Karpas-422 (cell line): ENCODE results near the gene AHDC1. TPM values are rescaled to one million over a fixed set of nuclear protein-coding genes. Genes with fewer than 3 reads are reported as not detected.

Experiments
- DNase-seq: peaks from one replicate; pipeline ENCODE4 v3.0.0-alpha.2; 2015
- H2AFZ ChIP-seq: fragments of 200-600 bp; sonication (generic); 2 replicates; pipeline ENCODE4 v1.6.1; 2014; ENCODE audit warnings: antibody characterized with exemption, low read length, mixed read lengths
- H3K27ac ChIP-seq: fragments of 200-600 bp; sonication (generic); 2 replicates; pipeline ENCODE4 v1.5.1; 2014; ENCODE audit warnings: mild to moderate bottlenecking, low read length, moderate library complexity
- H3K27me3 ChIP-seq: fragments of 200-600 bp; sonication (generic); 2 replicates; pipeline ENCODE4 v1.6.1; 2014; ENCODE audit warnings: low read length, mixed read lengths
- H3K36me3 ChIP-seq: fragments of 200-600 bp; sonication (generic); 2 replicates; pipeline ENCODE4 v1.6.1; 2014; ENCODE audit warnings: low read length, mixed read lengths; ENCODE audit not compliant: insufficient read depth
- H3K4me1 ChIP-seq: fragments of 200-600 bp; sonication (generic); 2 replicates; pipeline ENCODE4 v1.6.1; 2014; ENCODE audit warnings: mild to moderate bottlenecking, low read length, mixed read lengths
- H3K4me2 ChIP-seq: fragments of 200-600 bp; sonication (generic); 2 replicates; pipeline ENCODE4 v1.6.1; 2014; ENCODE audit warnings: low read length, low read depth, mild to moderate bottlenecking; ENCODE audit not compliant: poor library complexity, severe bottlenecking
- H3K4me3 ChIP-seq: fragments of 200-600 bp; sonication (generic); 2 replicates; pipeline ENCODE4 v1.5.1; 2014; ENCODE audit warnings: mild to moderate bottlenecking, antibody characterized with exemption, low read length, mixed read lengths
- H3K79me2 ChIP-seq: fragments of 200-600 bp; sonication (generic); 2 replicates; pipeline ENCODE4 v1.6.1; 2014; ENCODE audit warnings: mild to moderate bottlenecking, low read length, mixed read lengths
- H3K9ac ChIP-seq: fragments of 200-600 bp; sonication (generic); 2 replicates; pipeline ENCODE4 v1.6.0; 2014; ENCODE audit warnings: low read length
- H3K9me2 ChIP-seq: fragments of 200-600 bp; sonication (generic), shearing (Covaris generic); replicated peaks from 2 replicates; pipeline ENCODE4 v1.6.0; 2014; ENCODE audit warnings: mild to moderate bottlenecking, low read length, moderate library complexity; ENCODE audit not compliant: insufficient read depth
- H3K9me3 ChIP-seq: fragments of 300-700, 200-600 bp; sonication (generic); 2 replicates; pipeline ENCODE4 v1.6.1; 2014; ENCODE audit warnings: low read length, mixed read lengths
- H4K20me1 ChIP-seq: fragments of 200-600 bp; sonication (generic); 2 replicates; pipeline ENCODE4 v1.6.1; 2014; ENCODE audit warnings: mild to moderate bottlenecking, antibody characterized with exemption, low read length, low read depth; ENCODE audit not compliant: insufficient read depth
- total RNA-seq: library from RNA; depleted of rRNA; stranded (reverse); fragments of >200 nt; shearing (Covaris generic); gene quantifications from 2 replicates; pipeline ENCODE4 v1.2.3, GENCODE V29; 2014; ENCODE audit warnings: low replicate concordance

AHDC1 gene
- total RNA-seq, 1 experiment from 2014 or later = 2.2 TPM

GRCh38 chr1:27569506-27570291 lies 34.2 kb downstream of the AHDC1 start:
- Histone ChIP-seq H3K4me3 (no peak overlapping the region), H3K79me2 (no peaks in the 10 kb centered on the region), H3K27me3 (no peaks in the 10 kb centered on the region), H3K9me2 (no peaks in the 10 kb centered on the region), H3K4me2 (no peak overlapping the region), H4K20me1 (peaks cover 42% of the 10 kb centered on the region), H3K9me3 (no peaks in the 10 kb centered on the region), H3K36me3 (no peaks in the 10 kb centered on the region), H3K9ac (no peak overlapping the region), H3K27ac (no peak overlapping the region), H2AFZ (no peak overlapping the region), H3K4me1 (peaks cover 16% of the 10 kb centered on the region)
- no peak for DNase-seq

GRCh38 chr1:27569088-27569460 lies 34.9 kb downstream of the AHDC1 start:
- no peaks in the 10 kb centered on the region for H3K79me2 ChIP-seq
- H3K27me3 ChIP-seq = no peaks in the 10 kb centered on the region
- DNase-seq = no peak
- no peaks in the 10 kb centered on the region for H3K36me3 ChIP-seq
- H3K9me2 ChIP-seq = no peaks in the 10 kb centered on the region
- no peak overlapping the region for H3K4me3 ChIP-seq
- no peaks in the 10 kb centered on the region for H3K9me3 ChIP-seq
- H3K4me1 ChIP-seq = peaks cover 16% of the 10 kb centered on the region
- H3K9ac ChIP-seq = no peak overlapping the region
- no peak overlapping the region for H2AFZ ChIP-seq
- peak overlapping the region; percentile 53 for H3K4me2 ChIP-seq
- no peak overlapping the region for H3K27ac ChIP-seq
- peaks cover 40% of the 10 kb centered on the region for H4K20me1 ChIP-seq

DNA sequence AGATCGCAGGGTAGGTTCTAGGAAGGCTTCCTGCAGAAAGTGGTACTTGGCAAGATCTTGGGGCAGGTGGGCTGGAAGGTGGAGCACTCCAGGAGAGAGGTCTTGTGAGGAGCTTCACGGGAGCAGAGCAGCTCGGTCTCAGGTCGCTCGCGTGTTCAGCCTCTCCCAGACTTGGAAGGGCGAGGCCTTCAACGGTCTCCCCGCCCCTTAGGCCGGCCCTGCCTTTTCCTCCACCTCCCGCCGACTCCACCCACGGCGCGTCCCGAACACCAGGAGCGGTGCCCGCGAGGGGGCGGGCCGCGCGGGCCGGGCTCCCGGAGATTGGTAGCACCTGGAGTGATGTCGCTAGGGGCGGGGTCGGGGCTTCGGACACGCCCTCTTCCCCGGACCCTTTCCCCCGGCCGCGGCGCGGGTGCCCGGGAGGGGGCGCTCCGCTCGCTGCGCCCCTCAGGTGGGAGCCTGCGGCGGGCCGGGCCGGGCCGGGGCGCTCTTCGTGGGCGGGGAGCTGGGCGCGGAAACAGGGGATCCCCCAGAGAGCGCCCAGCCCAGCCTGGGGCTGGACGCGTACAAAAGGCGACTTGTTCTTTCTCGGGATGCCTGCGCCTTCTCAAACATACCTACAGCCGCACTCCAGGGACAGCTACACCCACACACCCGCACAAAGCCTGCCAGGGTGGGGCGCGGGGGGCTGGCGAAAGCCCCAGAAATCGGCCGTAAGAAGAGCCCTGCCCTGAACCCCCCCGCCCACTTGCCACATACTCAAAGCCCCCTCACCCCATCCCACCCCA lies 35.5 kb downstream of the AHDC1 start:
- H3K36me3 ChIP-seq = no peaks in the 10 kb centered on the region
- H3K27me3 ChIP-seq = no peaks in the 10 kb centered on the region
- peak overlapping the region; percentile 53 for H3K4me2 ChIP-seq
- peak overlapping the region; percentile 19; the same call in 1 of the 2 replicates for H3K9ac ChIP-seq
- no peaks in the 10 kb centered on the region for H3K79me2 ChIP-seq
- H3K4me1 ChIP-seq = peaks cover 16% of the 10 kb centered on the region
- H2AFZ ChIP-seq = no peak overlapping the region
- H3K27ac ChIP-seq = no peak overlapping the region
- no peaks in the 10 kb centered on the region for H3K9me3 ChIP-seq
- peak; percentile 98 for DNase-seq
- H3K9me2 ChIP-seq = no peaks in the 10 kb centered on the region
- H4K20me1 ChIP-seq = peaks cover 35% of the 10 kb centered on the region
- no peak overlapping the region; the same call in 1 of the 2 replicates for H3K4me3 ChIP-seq

DNA sequence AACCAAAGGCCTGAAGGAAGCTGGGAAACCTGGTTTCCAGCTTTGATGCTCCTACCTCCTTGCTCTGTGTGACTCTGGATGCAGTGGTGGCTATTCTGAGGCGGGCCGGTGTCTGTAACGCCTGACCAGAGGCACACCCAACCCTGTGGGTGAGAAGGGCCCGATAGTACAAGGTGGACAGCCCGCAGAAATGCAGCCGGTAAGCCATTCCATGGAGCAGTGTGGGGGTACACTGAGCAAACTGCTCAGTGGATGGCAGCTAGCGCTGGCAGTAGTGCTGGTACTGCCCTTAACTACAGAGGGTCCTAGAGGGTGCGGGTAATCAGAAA lies 36.0 kb downstream of the AHDC1 start:
- peaks cover 35% of the 10 kb centered on the region for H4K20me1 ChIP-seq
- H2AFZ ChIP-seq = no peak overlapping the region
- H3K27ac ChIP-seq = no peak overlapping the region
- H3K9me3 ChIP-seq = no peaks in the 10 kb centered on the region
- peak overlapping the region; percentile 39 for H3K4me2 ChIP-seq
- H3K27me3 ChIP-seq = no peaks in the 10 kb centered on the region
- H3K9me2 ChIP-seq = no peaks in the 10 kb centered on the region
- DNase-seq = no peak
- no peaks in the 10 kb centered on the region for H3K79me2 ChIP-seq
- no peak overlapping the region for H3K4me3 ChIP-seq
- H3K36me3 ChIP-seq = no peaks in the 10 kb centered on the region
- peak overlapping the region; percentile 19; the same call in 1 of the 2 replicates for H3K9ac ChIP-seq
- peaks cover 16% of the 10 kb centered on the region for H3K4me1 ChIP-seq

DNA sequence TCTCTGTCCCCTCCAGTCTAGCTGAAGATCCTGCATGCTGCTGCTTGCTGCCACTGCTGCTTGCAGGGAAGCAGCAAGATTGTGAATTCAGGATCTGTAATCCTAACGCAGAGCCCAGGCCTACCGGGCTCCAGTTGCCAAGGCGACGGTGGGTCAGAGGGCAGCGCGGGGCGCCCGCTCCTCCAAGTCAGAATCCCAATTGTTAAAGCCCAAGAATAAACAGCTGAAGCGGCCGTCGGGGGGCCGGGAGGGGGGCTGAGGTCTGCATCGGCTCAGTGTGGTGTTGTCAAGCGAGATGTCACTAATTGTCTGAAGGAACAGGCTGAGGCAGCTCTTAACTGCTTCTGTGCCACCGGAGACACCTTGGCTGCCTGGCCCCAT lies 36.8 kb downstream of the AHDC1 start:
- Histone ChIP-seq H3K9me2 (no peaks in the 10 kb centered on the region), H3K9me3 (no peaks in the 10 kb centered on the region), H3K4me1 (peaks cover 11% of the 10 kb centered on the region), H3K9ac (no peak overlapping the region), H3K4me2 (no peak overlapping the region), H3K36me3 (no peaks in the 10 kb centered on the region), H3K27ac (no peak overlapping the region), H3K27me3 (no peaks in the 10 kb centered on the region), H3K79me2 (no peaks in the 10 kb centered on the region), H4K20me1 (peaks cover 31% of the 10 kb centered on the region), H2AFZ (no peak overlapping the region), H3K4me3 (no peak overlapping the region)
- no peak for DNase-seq

GRCh38 chr1:27566462-27567145 lies 37.3 kb downstream of the AHDC1 start:
- Histone ChIP-seq H3K4me1 (peaks cover 10% of the 10 kb centered on the region), H2AFZ (no peak overlapping the region), H3K9me2 (no peaks in the 10 kb centered on the region), H3K79me2 (no peaks in the 10 kb centered on the region), H4K20me1 (peaks cover 33% of the 10 kb centered on the region), H3K4me3 (no peak overlapping the region), H3K4me2 (no peak overlapping the region), H3K27me3 (no peaks in the 10 kb centered on the region), H3K9me3 (no peaks in the 10 kb centered on the region), H3K9ac (no peak overlapping the region), H3K27ac (no peak overlapping the region), H3K36me3 (no peaks in the 10 kb centered on the region)
- no peak for DNase-seq

- Histone ChIP-seq H3K79me2 (no peaks in the 10 kb centered on the region), H3K27me3 (no peaks in the 10 kb centered on the region), H4K20me1 (peaks cover 23% of the 10 kb centered on the region), H3K27ac (no peak overlapping the region), H3K9ac (no peak overlapping the region), H3K9me3 (no peaks in the 10 kb centered on the region), H3K36me3 (no peaks in the 10 kb centered on the region), H2AFZ (no peak overlapping the region), H3K4me2 (no peak overlapping the region), H3K9me2 (no peaks in the 10 kb centered on the region), H3K4me3 (no peak overlapping the region), H3K4me1 (peaks cover 10% of the 10 kb centered on the region)
- no peak for DNase-seq
Observed at GRCh38 chr1:27564710-27565649, 39.0 kb downstream of the AHDC1 start.
